HL-60/S4 (cell line): ENCODE data around the gene UBA1.

ENCODE experiments used
- in situ Hi-C: fragments of 300-500 bp; cut with MboI; formaldehyde crosslinking; loops from 2 replicates; pipeline ENCODE4 v1.14.3; 2022; ENCODE audit warnings: low sequenced_read_pairs

UBA1 gene

DNA sequence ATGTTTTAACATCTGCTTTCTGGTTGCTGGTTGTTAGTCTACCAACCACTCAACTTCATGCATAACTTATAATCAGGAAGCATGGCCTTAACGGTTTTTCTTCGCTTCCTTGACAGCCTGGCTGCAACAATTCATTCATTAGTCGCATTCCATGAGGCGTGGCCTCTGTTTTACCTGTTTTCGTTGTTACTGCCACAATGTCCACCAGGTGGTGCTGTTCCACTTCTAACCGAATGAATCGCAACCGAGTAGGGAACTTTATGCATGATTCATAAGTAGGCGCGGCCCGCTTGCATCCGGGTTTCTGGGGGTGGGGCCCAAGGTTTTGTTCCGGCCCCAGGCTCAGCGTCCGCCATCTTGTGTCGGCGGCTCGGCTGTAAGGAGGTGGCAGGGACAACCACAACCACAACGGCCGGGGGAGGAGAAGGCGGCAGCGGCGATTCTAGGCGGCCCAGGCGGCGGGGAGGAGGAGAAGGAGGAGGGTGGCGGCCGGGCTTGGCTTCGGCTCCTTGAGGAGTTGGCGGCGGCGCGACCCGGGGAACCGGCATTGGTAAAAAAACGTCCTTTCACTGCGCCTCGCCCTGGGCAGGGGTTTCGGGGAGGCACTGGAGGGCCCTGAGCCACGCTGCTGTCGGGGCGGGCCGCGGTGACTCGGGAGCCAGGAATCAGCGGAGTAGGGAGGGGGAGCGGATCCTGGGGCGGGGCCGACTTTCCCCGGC is at the start of gene UBA1:
Gene UBA1 (plus strand): TSS at position 355 of the 719 bp plus-strand sequence. CDS start 4,974 bp downstream, outside the sequence.
- in situ Hi-C loops, result loop anchor here (10.0 kb wide), 1 partner anchor 191 kb away; no protein-coding TSS in a partner anchor

GRCh38 chrX:47143894-47144625 is 49.6 kb upstream of the UBA1 start:
- in situ Hi-C loops, result no loop called here

GRCh38 chrX:47144626-47145394 is 48.8 kb upstream of the UBA1 start, which contains the start of the genes NDUFB11 and RBM10:
Gene NDUFB11 (minus strand): TSS chrX:47144702. CDS start chrX:47144679, 23 bp downstream.
Gene RBM10 (plus strand): TSS chrX:47145221. CDS start chrX:47147482, 2,261 bp downstream.
- in situ Hi-C loops, result no loop called here

GRCh38 chrX:47145395-47146120 is 48.1 kb upstream of the UBA1 start:
- in situ Hi-C loops, result no loop called here

GRCh38 chrX:47146121-47146935 is 47.3 kb upstream of the UBA1 start:
- in situ Hi-C loops, result no loop called here

- in situ Hi-C loops, result no loop called here
Observed at GRCh38 chrX:47146936-47147859, 46.4 kb upstream of the UBA1 start.

GRCh38 chrX:47148946-47149345 is 44.7 kb upstream of the UBA1 start:
- in situ Hi-C loops, result no loop called here

DNA sequence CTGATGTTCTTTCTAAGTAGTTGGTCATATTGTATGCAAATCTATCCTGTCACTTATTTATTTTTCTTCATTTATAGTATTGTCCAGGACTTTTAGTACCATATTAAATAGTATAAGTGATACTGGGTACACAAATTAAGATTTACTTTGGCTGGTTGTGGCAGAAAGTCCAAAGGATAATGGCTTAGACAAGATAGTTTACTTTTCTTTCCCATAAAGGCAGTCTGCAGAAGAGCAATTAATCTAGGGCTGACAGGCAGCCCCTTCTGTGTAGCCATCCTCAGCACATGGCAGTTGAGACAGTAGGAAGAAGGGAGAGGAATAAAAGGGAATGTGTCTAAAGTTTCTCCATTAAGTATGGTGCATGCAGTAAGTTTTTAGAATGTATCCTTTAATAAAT is 42.2 kb upstream of the UBA1 start:
- in situ Hi-C loops, result no loop called here

DNA sequence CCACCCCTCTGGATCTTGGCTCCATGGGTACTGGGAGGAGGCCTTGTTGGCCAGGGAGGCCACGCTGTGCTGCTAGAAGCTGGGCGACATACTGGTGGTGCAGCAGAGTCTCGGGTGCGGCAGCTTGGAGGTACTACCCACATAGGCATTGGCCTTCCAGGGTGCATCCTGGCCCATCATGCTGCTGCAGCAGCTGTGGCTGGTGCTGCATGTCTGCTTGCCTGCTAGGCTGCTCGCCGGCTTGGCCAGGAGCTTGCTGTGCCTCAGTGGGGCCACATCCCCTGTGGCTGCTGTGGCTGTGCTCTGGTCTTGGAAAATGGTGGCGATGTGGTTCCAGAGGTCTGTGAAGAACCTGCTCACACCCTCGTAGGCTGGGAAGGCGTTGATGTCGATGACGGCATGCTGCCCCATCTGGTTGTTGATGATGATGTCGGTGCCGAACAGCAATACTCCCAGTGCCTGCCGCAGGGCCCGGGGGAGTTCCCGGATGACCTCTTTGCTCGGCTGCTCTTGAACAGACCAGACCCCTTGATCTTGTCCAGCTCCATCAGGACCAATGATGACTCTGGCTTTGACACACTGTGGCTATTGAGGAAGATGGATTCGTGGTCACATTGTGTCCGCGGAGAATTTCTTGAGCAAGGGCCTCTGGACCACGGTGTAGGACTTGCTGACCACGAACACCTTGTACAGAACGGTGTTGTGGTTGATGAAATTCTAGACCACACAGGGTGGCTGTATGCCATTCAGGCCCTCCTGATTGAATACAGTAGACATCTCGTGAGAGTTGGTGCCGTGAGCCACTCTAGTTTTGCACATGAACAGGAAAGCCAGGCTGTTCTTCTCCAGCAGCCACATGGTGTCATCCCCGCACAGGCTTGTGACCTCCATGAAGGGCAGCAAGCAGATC is 36.8 kb upstream of the UBA1 start:
- in situ Hi-C loops, result no loop called here

GRCh38 chrX:47158131-47158530 is 35.5 kb upstream of the UBA1 start:
- in situ Hi-C loops, result no loop called here

DNA sequence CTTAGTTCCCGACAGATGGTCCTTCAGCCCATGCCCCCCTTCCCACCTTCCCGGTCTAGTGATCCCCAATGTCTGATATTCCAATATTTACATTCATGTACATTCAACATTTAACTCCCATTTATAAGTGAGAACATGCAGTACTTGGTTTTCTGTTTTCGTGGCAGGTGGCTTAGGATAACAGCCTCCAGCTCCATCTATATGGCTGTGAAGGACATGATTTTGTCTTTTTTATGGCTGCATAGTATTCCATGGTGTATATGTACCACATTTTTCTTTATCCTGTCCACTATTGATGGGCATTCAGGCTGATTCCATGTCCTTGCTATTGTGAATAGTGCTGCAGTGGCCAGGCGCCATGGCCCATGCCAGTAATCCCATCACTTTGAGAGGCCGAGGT is 34.8 kb upstream of the UBA1 start:
- in situ Hi-C loops, result no loop called here

DNA sequence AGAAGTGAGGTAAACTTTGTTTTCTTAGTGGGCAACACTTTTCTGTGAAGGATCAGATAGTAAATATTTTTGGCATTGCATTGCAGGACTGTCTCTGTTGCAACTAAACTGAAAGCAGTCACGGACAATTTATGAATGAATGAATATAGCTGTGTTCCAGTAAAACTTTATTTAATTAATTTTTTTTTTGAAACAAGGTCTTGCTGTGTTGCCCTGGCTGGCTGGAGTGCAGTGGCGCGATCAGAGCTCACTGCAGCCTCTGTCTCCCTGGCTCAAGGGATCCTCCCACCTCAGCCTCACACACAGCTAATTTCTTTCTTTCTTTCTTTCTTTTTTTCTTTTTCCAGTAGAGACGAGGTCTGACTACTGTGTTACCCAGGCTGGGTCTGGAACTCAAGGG is 32.8 kb upstream of the UBA1 start:
- in situ Hi-C loops, result no loop called here

GRCh38 chrX:47162927-47163583 is 30.6 kb upstream of the UBA1 start:
- in situ Hi-C loops, result no loop called here

- in situ Hi-C loops, result no loop called here
Observed at GRCh38 chrX:47164420-47164819, 29.2 kb upstream of the UBA1 start.

DNA sequence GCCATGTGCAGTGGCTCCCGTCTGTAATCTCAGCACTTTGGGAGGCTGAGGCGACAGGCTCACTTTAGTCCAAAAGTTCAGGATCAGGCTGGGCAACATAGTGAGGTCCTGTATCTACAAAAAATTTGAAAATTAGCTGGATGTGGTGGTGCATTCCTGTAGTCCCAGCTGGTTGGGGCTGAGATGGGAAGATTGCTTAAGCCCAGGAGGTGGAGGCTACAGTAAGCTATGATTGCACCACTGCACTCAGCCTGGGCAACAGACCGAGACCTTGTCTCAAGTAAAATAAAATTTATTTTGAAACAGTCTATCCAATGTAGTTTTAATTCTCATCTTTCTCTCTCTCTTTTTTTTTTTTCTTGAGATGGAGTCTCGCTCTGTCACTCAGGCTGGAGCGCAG is 27.5 kb upstream of the UBA1 start:
- in situ Hi-C loops, result no loop called here

DNA sequence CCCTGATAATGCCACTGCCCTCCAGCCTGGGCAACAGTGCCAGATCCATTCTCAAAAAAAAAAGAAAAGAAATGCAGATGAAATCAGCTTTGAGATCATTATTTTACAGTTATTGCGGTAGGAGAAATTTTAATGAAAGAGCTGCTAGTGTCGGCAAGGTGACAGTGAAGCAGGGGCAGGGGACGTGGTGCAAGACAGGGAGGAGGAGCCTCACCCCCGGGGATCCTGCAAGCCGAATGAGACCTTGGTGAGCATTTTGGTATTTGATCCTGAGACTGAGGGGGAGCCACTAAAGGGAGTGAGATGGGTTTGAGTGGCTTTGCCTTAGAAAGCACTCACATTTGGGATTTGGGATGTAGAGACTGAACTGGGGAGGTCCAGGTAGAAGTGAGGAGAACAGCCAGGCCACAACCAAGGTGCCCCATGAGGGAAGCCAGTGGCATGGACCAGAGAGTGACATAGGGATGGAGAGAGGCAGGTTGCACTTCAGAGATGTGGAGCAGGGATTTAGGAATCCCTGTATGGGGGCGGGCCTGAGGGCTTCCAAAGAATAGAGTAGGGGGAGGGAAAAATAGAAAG is 25.0 kb upstream of the UBA1 start:
- in situ Hi-C loops, result no loop called here

DNA sequence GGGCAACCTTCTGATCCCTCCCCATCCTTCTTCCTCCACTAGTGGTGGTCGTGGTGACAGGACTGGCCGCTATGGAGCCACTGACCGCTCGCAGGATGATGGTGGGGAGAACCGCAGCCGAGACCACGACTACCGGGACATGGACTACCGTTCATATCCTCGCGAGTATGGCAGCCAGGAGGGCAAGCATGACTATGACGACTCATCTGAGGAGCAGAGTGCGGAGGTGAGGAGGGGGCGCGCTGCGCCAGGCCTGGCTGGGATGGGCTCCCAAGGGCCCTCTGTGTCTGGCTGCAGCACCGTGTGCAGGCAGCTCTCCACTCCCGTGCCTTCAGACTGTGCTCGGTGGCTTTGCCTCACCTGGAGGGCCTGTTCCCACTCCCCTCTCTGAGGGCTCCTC is 24.4 kb upstream of the UBA1 start:
- in situ Hi-C loops, result no loop called here
